NB4 (cell line): ENCODE results near the gene TPBG.

Experiments used
- CTCF ChIP-seq: IDR thresholded peaks from one replicate; pipeline ENCODE4 v1.5.1; 2012; ENCODE audit warnings: low read depth, low read length
- MYC ChIP-seq: IDR thresholded peaks from 2 replicates; pipeline ENCODE4 v1.6.1; 2011; ENCODE audit warnings: low read depth, low read length
- POLR2A ChIP-seq: IDR thresholded peaks from 2 replicates; pipeline ENCODE4 v1.6.1; 2011; ENCODE audit warnings: mild to moderate bottlenecking; ENCODE audit not compliant: insufficient read length; ENCODE audit errors: extremely low read depth

GRCh38 chr6:82380566-82381185 lies 17.1 kb downstream of the TPBG start:
- TF ChIP-seq MYC (no peak), CTCF (no peak), POLR2A (no peak)
